Measurements from ENCODE around the gene IMPDH1.
A peak's percentile ranks its signal among the peaks of the same experiment; 100 is the strongest.

Gene IMPDH1

DNA sequence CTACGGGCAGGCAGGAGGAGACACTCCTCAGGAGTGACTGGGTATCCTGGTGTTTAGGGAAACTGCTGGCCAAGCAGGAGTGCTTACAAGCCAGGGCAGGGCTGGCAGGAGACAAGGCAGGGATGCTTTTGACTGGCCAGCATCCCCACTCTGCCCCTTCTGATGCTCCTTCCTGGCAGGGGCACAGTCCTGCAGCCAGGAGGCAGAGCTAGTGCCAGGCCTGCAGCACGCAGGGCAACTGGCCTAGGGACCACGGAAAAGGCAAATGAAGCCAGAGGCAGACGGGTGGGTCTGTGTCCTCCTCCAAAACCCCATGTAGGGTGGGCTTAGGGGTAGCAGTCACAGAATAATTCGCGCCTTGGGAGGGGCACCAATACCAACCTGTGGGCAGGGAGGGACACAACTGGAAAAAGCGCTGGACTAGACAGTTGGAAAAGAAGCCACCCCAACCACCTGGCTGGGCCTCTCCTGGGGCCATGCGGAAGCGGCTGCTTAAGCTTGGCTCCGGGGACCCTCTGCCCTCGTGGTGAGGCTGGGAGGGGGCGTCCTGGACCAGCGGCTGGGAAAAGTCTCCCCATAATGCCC lies 4.8 kb downstream of the IMPDH1 start:
- DNase-seq: peak; percentile 30

GRCh38 chr7:128404143-128404681 lies 5.6 kb downstream of the IMPDH1 start:
- DNase-seq: no peak

GRCh38 chr7:128403676-128404075 lies 6.1 kb downstream of the IMPDH1 start:
- no peak for DNase-seq

DNA sequence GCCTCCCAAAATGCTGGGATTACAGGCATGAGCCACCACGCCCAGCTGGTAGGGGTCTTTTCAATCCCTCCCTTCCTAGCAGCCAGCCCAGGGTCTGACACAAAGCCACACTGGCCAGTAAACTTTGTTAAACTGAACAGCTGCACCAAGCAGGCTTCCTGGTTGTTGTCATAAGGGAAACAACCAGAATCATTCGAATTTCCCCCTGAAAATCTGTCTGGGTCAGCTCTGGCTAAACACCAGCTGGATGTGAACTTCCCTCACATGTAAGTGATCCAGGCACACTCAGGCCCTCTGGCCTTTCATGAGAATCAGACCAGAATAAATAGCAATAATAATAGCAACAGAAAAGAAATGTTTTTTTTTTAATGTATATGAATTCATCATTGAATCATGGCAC lies 7.4 kb downstream of the IMPDH1 start:
- no peak for DNase-seq

- DNase-seq: no peak
Observed at GRCh38 chr7:128400566-128400965, 9.2 kb downstream of the IMPDH1 start.

- no peak for DNase-seq
Observed at GRCh38 chr7:128399991-128400390, 9.8 kb downstream of the IMPDH1 start.

DNA sequence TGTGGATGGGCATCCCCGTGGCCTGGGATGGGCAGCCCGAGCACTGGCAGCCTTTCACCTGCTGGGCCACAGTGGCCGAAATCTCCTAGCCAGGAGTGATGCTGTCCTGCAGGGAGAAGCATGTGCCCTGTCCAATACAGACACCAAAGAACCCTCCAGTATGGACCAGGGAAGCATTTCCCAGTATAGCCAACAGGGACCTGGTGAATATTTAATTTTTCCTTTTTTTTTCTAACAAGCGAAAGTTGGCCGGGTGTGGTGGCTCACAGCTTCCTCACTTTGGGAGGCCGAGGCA lies 11.0 kb downstream of the IMPDH1 start:
- DNase-seq: no peak

GRCh38 chr7:128398016-128398840 lies 11.6 kb downstream of the IMPDH1 start:
- peak; percentile 23 for DNase-seq

DNA sequence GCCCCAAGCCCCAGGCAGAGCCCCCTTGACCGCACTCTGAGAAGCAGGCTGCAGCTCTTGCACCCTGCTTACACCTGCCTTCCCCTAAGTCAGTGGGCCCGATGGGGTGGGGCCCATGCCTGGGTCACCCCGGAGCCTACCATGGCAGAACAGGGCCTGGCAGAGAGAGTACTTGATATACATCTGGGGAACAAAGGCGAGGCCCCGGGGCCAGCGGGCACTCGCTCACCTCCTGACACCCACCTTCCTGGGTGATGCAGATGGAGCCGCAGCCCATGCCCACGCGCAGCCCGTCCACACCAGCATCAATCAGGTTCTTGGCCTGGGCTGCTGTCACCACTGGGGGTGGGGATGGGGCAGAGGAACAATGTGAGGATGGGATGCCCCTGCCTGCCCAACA lies 13.4 kb downstream of the IMPDH1 start:
- no peak for DNase-seq

DNA sequence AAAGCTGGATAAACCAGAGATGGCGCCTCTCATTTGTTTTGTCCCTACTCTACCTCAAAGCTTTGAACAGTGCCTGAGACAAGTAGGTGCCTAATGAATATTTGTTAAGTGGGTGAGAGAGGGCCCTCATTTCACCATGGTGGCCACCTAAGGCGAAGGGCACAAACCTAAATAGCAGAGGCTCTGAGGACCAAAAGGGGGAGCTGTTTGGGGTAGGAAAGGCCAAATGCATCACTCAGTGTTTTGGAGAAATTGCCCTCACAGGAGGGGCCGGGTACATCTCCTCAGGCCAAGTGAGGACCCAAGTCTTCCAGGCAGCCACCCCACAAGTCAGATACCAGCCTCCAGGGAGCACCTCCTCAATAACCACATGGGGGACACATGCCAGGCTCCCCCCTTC lies 14.0 kb downstream of the IMPDH1 start:
- DNase-seq: no peak

GRCh38 chr7:128394904-128395496 lies 14.8 kb downstream of the IMPDH1 start:
- DNase-seq: no peak

GRCh38 chr7:128393526-128394330 lies 16.1 kb downstream of the IMPDH1 start:
- no peak for DNase-seq

DNA sequence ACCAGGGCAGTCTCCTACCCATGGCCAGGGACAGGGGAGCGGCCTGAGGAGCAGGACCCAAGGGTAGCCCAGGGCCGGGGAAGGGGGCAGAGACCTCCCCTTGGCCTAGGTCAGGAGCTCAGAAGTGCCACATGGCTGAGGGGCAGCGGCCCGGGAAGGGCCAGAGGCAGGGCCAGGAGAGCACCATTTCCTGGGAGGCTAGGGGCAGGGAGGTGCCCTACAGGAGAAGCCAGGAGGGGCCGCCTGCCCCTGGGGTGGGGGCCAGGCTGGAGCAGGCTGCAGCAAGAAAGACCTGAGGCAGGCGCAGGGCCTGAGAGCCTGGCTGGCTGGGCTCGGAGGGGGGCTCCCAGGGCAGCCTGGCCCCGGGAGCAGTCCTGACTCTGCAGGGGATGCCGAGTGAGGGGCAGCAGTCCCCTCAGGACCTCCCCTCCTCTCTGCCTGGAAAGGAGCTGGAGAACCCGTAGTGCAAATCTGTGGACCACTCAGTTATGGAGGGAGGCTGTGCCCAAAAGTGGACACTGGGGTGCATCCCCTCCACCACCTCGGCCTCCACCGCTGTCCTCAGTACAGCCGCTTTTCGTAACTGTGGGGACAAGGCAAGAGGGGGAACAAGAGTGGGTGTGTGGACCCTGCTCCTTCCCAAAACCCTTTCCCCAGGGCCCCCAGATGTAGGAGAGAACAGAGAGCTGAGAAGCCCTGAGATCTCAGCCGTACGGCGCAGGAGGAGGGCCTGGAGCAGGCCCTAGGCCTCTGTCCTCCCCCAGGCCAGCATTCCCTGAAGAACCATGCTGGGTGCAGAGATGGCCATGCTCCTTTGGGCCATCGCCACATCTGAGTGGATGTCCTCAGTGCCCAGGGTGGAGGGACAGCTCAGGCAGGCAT lies 17.1 kb downstream of the IMPDH1 start:
- DNase-seq: no peak

DNA sequence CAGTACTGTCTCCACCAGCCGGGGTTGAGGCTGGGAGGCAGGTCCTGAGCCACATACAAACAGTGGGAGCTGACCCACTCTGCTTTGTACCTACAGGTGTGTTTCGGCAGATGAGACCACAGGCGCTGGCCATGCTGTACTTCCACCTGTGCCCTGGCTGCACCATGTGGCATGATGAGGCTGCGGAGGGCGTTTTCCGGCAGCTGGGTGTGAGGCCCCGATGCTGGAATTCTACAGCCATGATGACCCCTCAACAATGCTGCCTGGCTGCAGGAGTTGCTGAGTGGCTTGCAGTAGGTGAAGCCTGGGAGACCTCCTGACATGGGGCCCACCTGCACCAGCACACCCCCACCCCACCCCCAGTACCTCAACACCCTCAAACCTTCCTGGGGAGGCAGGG lies 18.0 kb downstream of the IMPDH1 start:
- no peak for DNase-seq

- DNase-seq: no peak
Observed at GRCh38 chr7:128390871-128391565, 18.8 kb downstream of the IMPDH1 start.

DNA sequence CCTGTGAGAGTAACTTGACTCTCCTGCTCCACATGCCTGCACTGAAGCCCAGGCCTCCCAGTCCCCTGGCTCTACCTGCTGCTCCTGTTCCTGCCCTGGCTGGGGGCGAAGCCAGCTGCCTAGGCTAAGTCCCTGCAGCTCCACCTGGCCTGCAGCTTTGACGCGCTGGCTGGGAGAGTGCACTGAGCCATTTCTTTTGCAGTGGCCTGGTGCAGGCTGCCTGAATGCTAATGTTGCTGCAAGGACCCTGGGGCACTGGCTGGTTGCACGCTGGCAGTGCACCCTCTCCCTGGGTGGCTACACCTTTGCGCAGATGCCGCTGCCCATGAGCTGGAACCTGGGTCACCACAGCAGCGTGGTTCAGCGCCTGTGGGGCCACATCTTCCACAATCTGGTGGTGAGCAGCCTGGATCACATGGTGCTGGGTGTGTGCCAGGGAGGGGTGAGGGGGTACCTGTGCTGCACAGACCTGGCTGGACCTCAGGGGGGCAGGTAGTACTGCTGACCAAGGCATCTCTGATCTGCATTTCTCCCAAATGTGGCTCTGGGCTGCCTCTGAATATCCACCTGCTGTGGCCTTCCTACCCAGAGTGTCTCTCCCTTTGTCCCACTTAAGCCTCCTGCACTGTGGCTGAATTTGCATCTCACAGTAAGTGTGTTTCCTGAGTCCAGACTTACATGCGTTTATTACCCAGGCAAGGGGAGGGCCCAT lies 20.0 kb downstream of the IMPDH1 start:
- no peak for DNase-seq

DNA sequence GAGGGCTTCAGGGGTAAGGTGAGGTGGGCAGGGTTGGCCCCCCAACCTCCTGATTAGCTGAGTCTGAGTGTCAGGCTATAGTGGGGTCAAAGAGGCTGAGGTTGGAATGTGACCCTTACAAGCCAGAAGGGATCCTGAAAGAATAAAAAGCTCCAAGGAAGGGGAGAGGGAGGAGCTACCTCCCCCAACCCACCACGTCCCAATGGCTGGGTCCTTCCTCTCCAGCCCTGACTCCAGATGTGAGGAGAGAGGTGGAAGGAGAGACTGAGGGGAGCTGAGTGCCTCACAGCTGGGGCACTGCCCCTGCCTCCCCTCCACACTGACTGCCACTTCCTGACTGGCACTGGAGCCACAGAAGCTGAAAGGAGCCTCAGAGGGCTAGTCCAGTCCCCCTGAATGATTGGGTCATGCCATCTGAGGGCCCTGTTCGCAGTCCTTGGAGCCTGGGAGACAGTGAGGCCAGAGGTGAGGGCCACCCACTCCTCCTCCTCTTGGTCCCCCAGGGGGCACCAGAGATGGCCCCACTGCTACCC lies 20.6 kb downstream of the IMPDH1 start:
- DNase-seq: no peak

DNA sequence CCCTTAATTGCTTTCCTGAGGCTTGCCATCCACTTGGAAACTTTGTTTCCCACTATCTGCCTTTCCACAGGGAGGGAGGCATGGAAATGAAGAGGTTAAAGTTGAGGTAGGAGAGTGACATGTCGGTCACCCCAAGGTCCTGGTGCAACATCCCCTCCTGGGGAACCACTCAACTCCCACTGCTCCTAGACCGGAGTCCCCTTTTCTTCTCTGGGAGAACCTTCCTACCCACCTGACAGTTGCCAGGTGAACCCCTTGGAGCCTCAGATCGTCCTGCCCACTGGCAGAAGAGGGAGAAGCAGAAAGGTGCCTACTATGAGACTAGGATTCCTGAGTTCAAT lies 21.7 kb downstream of the IMPDH1 start:
- no peak for DNase-seq

DNA sequence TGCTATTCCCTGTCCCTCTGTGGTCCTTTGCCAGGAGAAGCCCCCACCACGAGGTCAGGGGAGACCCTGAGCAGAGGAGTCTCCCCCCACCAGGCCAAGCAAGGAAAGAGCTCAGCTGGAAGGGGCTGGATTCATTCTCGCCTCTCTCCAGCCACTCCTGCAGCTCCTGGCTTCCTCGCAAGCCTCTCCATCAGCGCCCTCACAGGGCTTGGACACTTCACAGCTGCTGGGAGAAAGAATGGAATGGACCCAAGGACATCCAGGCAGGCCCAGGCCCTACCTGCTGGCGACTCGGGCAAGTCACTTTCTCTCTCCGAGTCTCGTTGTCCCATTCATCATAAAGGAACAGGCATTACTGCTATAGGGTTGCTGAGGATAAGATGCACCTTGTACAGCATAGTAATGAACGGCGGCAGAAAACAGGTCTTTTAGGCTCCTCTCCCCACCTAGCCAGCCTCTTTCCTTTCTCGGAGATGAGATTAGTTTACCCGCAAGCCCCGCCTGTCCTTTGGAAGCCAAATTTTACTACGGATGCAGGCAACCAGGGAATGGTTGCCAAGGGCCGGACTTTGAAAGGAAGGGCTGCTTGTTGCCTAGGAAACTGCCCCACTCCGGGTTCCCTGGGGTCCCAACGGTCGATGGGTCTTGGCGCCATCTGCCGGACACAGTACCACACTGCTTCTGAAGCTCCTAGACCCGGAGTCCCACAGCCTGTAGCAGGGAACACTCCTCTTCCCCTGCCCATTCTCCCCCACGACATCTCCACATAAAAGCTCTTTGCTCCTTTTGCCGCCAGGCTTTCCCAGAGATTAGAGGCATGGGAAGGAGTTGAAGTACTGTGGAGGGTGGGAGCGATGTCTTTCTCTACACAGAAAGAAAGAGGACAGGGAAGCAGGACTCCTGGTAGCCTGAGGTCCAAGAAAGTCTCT lies 22.3 kb downstream of the IMPDH1 start:
- DNase-seq: peak; percentile 74
